Epithelial cell of proximal tubule (primary cell): ENCODE data around the gene TEKT4. TPM values are rescaled to one million over a fixed set of nuclear protein-coding genes. Genes with fewer than 3 reads are reported as not detected.
"Not testable (repeated sequence)": the region's sequence is repeated elsewhere in the genome, so short reads cannot be mapped to it uniquely, and the experiment has no call there.

Experiments
- DNase-seq: peaks from one replicate; pipeline ENCODE4 v3.0.0-alpha.2; 2011; ENCODE audit warnings: low read depth
- H3K4me3 ChIP-seq: 2 replicates; pipeline ENCODE4 v1.5.1; 2011; ENCODE audit warnings: low read depth, mild to moderate bottlenecking, low read length
- total RNA-seq: library from RNA; depleted of rRNA; stranded (reverse); fragments of >200 nt; gene quantifications from 2 replicates; pipeline ENCODE4 v1.2.3, GENCODE V29; 2015
- TF ChIP-seq, protein P1 (sequence below): conservative IDR thresholded peaks from 2 replicates; pipeline ENCODE4 v1.5.1; 2012; ENCODE audit warnings: low read depth, mild to moderate bottlenecking, low read length

The TEKT4 gene
- total RNA-seq, 1 donor from 2014 or later = not detected

DNA sequence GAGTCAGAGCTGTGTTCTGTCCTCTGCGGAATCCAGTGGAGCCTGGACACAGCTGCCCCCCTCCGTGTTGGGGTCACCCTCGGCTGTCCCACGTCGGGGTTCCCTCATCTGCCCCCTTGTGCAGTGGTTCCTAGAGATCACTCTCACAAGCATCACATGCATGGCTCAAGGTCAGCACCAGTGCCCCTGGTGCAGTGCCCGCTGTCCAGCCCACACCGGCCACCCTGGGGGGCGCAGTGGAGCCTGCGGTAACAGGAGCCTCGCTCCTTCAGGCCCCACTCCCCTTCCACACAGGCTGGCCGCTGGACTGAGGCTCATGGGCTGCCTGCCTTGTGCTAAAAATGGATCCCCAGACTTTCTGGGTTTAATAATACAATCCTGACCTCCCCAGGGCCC is 8.8 kb downstream of the TEKT4 start:
- no peak overlapping the region for H3K4me3 ChIP-seq
- TF ChIP-seq, protein P1, sequence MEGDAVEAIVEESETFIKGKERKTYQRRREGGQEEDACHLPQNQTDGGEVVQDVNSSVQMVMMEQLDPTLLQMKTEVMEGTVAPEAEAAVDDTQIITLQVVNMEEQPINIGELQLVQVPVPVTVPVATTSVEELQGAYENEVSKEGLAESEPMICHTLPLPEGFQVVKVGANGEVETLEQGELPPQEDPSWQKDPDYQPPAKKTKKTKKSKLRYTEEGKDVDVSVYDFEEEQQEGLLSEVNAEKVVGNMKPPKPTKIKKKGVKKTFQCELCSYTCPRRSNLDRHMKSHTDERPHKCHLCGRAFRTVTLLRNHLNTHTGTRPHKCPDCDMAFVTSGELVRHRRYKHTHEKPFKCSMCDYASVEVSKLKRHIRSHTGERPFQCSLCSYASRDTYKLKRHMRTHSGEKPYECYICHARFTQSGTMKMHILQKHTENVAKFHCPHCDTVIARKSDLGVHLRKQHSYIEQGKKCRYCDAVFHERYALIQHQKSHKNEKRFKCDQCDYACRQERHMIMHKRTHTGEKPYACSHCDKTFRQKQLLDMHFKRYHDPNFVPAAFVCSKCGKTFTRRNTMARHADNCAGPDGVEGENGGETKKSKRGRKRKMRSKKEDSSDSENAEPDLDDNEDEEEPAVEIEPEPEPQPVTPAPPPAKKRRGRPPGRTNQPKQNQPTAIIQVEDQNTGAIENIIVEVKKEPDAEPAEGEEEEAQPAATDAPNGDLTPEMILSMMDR = no peak

DNA sequence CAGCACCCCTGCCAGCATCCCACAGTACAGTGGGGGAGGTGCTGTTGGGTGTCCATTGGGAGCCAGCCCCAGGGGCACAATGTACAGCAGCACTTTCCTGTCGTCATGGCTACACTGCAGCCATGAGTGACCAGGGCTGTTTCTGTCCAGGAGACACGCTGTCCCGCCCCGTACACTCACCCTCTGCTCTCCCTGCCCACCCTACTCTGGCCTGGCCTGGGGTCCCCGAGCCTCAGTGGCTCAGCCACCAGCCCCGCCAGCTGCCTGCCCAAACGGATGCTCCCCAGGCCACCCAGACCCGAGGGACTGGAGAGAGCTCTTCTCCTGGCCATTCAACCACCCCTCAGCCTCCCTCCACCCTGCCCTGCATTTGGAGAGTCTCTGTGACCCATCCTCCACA is 9.3 kb downstream of the TEKT4 start:
- TF ChIP-seq, protein P1 = no peak
- no peak for DNase-seq
- no peak overlapping the region for H3K4me3 ChIP-seq

More for the DNA sequence above, 8.8 kb downstream of the TEKT4 start:
- DNase-seq = no peak

DNA sequence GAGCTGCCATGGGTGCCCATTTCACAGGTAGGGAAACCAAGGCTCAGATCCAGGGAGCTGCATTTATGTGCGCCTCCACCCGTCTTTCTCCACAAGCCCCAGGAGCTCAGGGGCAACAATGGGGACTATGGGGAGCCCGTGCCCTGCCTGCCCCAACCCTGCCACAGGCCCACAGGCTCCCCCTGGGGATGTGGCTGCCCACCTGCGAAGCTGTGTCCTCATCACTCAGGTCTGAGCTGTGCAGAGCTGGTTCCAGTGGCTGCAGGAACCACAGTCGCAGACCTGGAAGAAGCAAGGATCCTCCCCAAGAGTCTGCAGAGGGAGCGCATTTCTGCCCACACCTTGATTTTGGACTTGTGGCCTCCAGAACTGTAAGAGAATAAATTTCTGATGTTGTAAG is 9.8 kb downstream of the TEKT4 start:
- DNase-seq = no peak
- TF ChIP-seq, protein P1 = no peak
- H3K4me3 ChIP-seq = no peak overlapping the region

DNA sequence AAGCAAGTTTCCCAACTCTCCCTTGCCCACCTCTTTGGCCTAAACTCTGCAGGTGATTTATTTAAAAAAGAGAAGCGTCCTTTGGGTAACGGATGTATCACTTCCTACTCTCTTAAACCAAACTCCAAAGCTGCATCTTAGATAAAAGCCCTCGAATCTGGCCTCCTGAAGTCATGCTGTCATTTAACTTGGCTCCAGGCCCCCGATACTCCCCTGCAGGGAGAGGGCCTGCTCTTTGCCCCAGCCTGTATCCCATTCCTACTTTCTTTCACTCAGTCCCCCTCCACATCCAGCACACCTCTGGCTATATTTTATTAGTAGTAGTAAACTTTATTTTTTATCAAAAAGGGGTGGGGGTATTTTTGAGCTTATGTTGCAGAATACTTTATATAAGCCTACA is 19.0 kb downstream of the TEKT4 start:
- TF ChIP-seq, protein P1 = no peak
- no peak overlapping the region for H3K4me3 ChIP-seq
- DNase-seq = no peak

DNA sequence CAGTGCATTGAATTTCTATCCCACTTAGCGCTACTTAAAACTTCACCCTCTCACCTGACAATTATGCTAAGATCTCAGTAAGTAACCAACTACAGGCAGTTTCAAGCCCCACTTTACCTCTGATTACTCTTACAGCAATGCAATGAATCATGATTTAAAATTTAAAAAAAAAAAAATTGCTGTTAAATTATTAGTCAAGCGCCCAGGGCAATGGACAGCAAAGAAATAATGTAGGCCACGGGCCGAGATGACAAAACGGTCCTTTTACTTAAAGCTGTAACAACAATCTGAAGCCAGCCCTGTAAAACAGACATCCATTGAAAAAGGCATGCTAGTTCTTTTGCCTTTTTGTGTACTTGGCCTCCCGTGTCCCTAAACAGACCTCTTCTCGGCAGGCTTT is 24.0 kb downstream of the TEKT4 start:
- DNase-seq, H3K4me3 ChIP-seq: not testable (repeated sequence)

DNA sequence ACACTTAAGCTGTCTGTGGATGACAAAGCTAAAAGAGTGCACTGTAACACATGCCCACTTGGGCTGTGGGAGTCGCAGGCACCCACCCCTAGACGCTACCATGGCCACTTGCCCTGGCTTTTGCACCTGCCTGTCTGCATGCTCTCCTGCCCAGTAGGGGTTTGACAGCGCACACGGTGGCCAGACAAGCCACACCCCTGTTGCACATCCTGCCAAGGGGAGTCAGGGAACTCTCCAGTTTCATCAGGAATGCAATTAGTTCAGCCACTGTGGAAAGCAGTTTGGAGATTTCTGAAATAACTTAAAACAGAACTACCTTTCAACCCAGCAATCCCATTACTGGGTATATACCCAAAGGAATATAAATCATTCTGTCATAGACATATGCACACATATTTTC is 35.7 kb downstream of the TEKT4 start:
- H3K4me3 ChIP-seq, DNase-seq: not testable (repeated sequence)

DNA sequence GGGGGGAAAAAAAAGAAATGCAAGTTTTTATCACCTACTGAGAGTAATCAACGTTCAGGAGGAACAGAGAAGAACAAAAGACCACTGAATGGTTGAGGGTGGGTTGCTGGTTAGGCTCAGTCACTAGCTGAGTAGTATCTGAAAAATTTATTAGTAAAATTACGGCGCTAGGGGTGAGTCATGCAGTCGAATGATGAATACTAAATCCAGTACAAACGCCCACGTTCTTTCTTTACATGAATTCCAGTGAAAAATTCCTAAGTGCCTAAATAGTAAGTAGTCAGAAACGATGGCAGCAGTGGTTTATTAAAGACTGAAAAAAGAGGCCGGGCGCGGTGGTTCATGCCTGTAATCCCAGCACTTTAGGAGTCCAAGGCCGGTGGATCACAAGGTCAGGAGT is 52.0 kb downstream of the TEKT4 start:
- DNase-seq = no peak
- TF ChIP-seq, protein P1 = no peak
- H3K4me3 ChIP-seq = no peak overlapping the region

DNA sequence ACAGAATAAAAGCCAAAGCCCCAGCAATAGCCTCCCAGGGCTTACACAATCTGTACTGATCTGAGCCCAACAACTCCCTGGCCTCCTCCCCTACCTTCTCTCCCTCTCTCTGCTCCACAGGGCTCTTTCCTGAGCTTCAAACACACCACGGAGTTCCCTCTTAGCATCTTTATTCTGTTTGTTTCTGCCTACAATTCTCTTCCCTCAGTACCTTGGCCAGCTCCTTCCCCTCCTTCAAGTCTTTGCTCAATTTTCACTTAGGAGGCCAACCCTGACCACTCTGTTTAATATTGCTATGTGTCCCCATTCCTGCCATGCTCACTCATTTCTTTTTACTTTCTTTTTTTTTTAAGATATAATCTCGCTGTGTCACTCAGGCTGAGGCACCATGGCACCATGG is 53.8 kb downstream of the TEKT4 start:
- not testable (repeated sequence) for DNase-seq, H3K4me3 ChIP-seq

Other genes with a start within 250 kb of the TEKT4 start
- gene MAL, start 154.3 kb downstream of the TEKT4 start, total RNA-seq = 28.5 and 63.8 TPM in 2 replicates